Neural progenitor cell (in vitro differentiated cells): ENCODE results near the gene PRSS27. TPM values are rescaled to one million over a fixed set of nuclear protein-coding genes. Genes with fewer than 3 reads are reported as not detected.

Source experiments
- DNase-seq: peaks from one replicate; pipeline ENCODE4 v3.0.0-alpha.2; 2016; ENCODE audit warnings: low spot score
- H2AFZ ChIP-seq: fragments of 200-600 bp; sonication (generic); replicated peaks from 2 replicates; pipeline ENCODE4 v1.6.1; 2016; ENCODE audit warnings: antibody characterized with exemption
- H3F3A ChIP-seq: fragments of 200-600 bp; sonication (generic); 2 replicates; pipeline ENCODE4 v1.6.1; 2016; ENCODE audit warnings: antibody characterized with exemption, low read depth
- H3K27ac ChIP-seq: fragments of 200-600 bp; sonication (generic); 2 replicates; pipeline ENCODE4 v1.5.1; 2016; ENCODE audit warnings: mild to moderate bottlenecking
- H3K27me3 ChIP-seq: fragments of 200-600 bp; sonication (generic); 2 replicates; pipeline ENCODE4 v1.6.1; 2016; ENCODE audit warnings: mild to moderate bottlenecking, moderate library complexity
- H3K36me3 ChIP-seq: fragments of 200-600 bp; sonication (generic); 2 replicates; pipeline ENCODE4 v1.5.1; 2016
- H3K4me1 ChIP-seq: fragments of 200-600 bp; sonication (generic); 2 replicates; pipeline ENCODE4 v1.6.1; 2016; ENCODE audit warnings: mixed run types
- H3K4me2 ChIP-seq: fragments of 200-600 bp; sonication (generic); 2 replicates; pipeline ENCODE4 v1.6.1; 2016
- H3K4me3 ChIP-seq: fragments of 200-600 bp; sonication (generic); 2 replicates; pipeline ENCODE4 v1.5.1; 2016
- H3K79me2 ChIP-seq: fragments of 200-600 bp; sonication (generic); 2 replicates; pipeline ENCODE4 v1.6.1; 2016; ENCODE audit warnings: low read depth
- H3K9ac ChIP-seq: fragments of 200-600 bp; sonication (generic); 2 replicates; pipeline ENCODE4 v1.6.1; 2016
- H3K9me3 ChIP-seq: fragments of 200-600 bp; sonication (generic); 2 replicates; pipeline ENCODE4 v1.5.1; 2016; ENCODE audit warnings: low read depth
- H4K20me1 ChIP-seq: fragments of 200-600 bp; sonication (generic); 2 replicates; pipeline ENCODE4 v1.6.1; 2016; ENCODE audit warnings: low read depth
- H3K27ac Mint-ChIP-seq: 3 replicates; pipeline ENCODE4 v1.8.0; 2021; ENCODE audit warnings: mixed read lengths
- H3K27me3 Mint-ChIP-seq: 2 replicates; pipeline ENCODE4 v1.8.0; 2022; ENCODE audit warnings: low read depth, mild to moderate bottlenecking, inconsistent platforms, moderate library complexity, mixed read lengths; ENCODE audit not compliant: insufficient read depth
- H3K36me3 Mint-ChIP-seq: 3 replicates; pipeline ENCODE4 v1.8.0; 2021; ENCODE audit warnings: mixed read lengths
- H3K4me1 Mint-ChIP-seq: 3 replicates; pipeline ENCODE4 v1.8.0; 2021; ENCODE audit warnings: mixed read lengths
- H3K4me3 Mint-ChIP-seq: 3 replicates; pipeline ENCODE4 v1.8.0; 2021; ENCODE audit warnings: mild to moderate bottlenecking, moderate library complexity, mixed read lengths
- H3K9me3 Mint-ChIP-seq: 3 replicates; pipeline ENCODE4 v1.8.0; 2020; ENCODE audit warnings: mixed read lengths
- EZH2 ChIP-seq: fragments of 200-600 bp; sonication (generic); IDR thresholded peaks from 2 replicates; pipeline ENCODE4 v1.6.1; 2017; ENCODE audit warnings: antibody characterized with exemption, mild to moderate bottlenecking, moderate library complexity
- EZH2phosphoT487 ChIP-seq: fragments of 200-600 bp; sonication (generic); IDR thresholded peaks from 2 replicates; pipeline ENCODE4 v1.6.1; 2017; ENCODE audit warnings: antibody characterized with exemption
- total RNA-seq: library from RNA; depleted of rRNA; stranded (reverse); fragments of >200 nt; gene quantifications from 2 replicates; pipeline ENCODE4 v1.2.3, GENCODE V29; 2015; ENCODE audit warnings: low replicate concordance
- TF ChIP-seq, protein P1 (sequence below): fragments of 200-600 bp; sonication (generic); IDR thresholded peaks from 2 replicates; pipeline ENCODE4 v1.5.1; 2017; ENCODE audit warnings: antibody characterized with exemption, mild to moderate bottlenecking

Gene PRSS27
- total RNA-seq, 1 donor from 2014 or later: 1.8 TPM

DNA sequence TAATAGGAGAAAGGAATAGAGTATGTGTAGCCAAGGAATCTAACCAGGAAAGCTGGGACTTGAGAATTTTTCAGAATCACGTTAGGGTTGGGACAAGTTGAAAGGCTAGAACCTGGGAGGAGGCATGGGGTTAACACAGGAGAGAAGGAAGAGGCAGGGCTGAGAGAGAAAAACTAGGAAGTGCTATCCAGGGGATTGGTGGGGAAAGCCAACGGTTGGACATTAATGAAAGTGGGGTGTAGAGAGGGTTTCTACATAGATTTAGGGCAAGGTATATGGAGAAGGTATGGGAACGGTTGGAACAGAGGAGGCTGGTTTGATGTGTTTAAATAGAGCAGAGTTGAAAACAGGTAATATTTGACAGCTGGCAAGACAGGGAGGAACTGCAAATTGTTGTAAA, 35.1 kb upstream of the PRSS27 start:
- peaks cover 23% of the 10 kb centered on the region for H3K36me3 ChIP-seq
- H4K20me1 ChIP-seq: peaks cover 53% of the 10 kb centered on the region
- peak overlapping the region; percentile 90 for H3K9ac ChIP-seq
- Mint-ChIP-seq H3K4me3 (peak overlapping the region; percentile 94), H3K27ac (no peak overlapping the region), H3K27me3 (peaks cover 14% of the 10 kb centered on the region), H3K36me3 (peaks cover 51% of the 10 kb centered on the region), H3K9me3 (peaks cover 4% of the 10 kb centered on the region), H3K4me1 (peaks cover 38% of the 10 kb centered on the region)
- peak overlapping the region; percentile 83 for H3K4me2 ChIP-seq
- no peaks in the 10 kb centered on the region for H3K9me3 ChIP-seq
- peak overlapping the region; percentile 71 for H3K4me3 ChIP-seq
- peaks cover 23% of the 10 kb centered on the region for H3K4me1 ChIP-seq
- peaks cover 89% of the 10 kb centered on the region for H3K79me2 ChIP-seq
- H3K27ac ChIP-seq: peak overlapping the region; percentile 39
- TF ChIP-seq, protein P1, sequence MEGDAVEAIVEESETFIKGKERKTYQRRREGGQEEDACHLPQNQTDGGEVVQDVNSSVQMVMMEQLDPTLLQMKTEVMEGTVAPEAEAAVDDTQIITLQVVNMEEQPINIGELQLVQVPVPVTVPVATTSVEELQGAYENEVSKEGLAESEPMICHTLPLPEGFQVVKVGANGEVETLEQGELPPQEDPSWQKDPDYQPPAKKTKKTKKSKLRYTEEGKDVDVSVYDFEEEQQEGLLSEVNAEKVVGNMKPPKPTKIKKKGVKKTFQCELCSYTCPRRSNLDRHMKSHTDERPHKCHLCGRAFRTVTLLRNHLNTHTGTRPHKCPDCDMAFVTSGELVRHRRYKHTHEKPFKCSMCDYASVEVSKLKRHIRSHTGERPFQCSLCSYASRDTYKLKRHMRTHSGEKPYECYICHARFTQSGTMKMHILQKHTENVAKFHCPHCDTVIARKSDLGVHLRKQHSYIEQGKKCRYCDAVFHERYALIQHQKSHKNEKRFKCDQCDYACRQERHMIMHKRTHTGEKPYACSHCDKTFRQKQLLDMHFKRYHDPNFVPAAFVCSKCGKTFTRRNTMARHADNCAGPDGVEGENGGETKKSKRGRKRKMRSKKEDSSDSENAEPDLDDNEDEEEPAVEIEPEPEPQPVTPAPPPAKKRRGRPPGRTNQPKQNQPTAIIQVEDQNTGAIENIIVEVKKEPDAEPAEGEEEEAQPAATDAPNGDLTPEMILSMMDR: no peak
- TF ChIP-seq EZH2 (no peak), EZH2phosphoT487 (no peak)
- peaks cover 34% of the 10 kb centered on the region for H3F3A ChIP-seq
- DNase-seq: no peak
- H2AFZ ChIP-seq: no peak overlapping the region
- H3K27me3 ChIP-seq: no peaks in the 10 kb centered on the region

DNA sequence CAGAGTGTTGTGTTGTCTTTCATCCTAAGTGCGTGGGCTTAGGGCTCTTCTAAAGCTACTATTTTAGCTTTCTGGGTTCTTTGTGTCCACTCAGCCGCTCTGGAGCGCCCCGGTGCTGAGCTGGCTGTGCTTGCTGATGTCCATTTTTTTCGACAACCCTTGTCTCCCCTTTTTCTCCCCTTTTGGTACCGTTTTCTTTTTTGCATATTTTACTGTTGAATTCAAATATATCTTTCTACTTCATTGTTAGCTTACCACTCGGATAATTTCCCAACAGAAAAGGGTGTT, 33.7 kb upstream of the PRSS27 start:
- peaks cover 53% of the 10 kb centered on the region for H4K20me1 ChIP-seq
- H3K36me3 Mint-ChIP-seq: peaks cover 42% of the 10 kb centered on the region
- peaks cover 80% of the 10 kb centered on the region for H3K79me2 ChIP-seq
- peak overlapping the region; percentile 71 for H3K4me3 ChIP-seq
- H3K27ac ChIP-seq: peak overlapping the region; percentile 97
- H3K9me3 ChIP-seq: no peaks in the 10 kb centered on the region
- H3K27me3 ChIP-seq: no peaks in the 10 kb centered on the region
- peaks cover 14% of the 10 kb centered on the region for H3K27me3 Mint-ChIP-seq
- peak overlapping the region; percentile 83 for H3K4me2 ChIP-seq
- H3K9ac ChIP-seq: peak overlapping the region; percentile 90
- DNase-seq: peak; percentile 35
- H3K4me1 ChIP-seq: peaks cover 23% of the 10 kb centered on the region
- H3K36me3 ChIP-seq: peaks cover 11% of the 10 kb centered on the region
- no peak for TF ChIP-seq EZH2
- TF ChIP-seq, protein P1: no peak
- H2AFZ ChIP-seq: no peak overlapping the region
- H3K27ac Mint-ChIP-seq: peak overlapping the region; percentile 81
- peak overlapping the region; percentile 94 for H3K4me3 Mint-ChIP-seq
- peaks cover 39% of the 10 kb centered on the region for H3K4me1 Mint-ChIP-seq
- H3F3A ChIP-seq: peaks cover 33% of the 10 kb centered on the region
- no peaks in the 10 kb centered on the region for H3K9me3 Mint-ChIP-seq

DNA sequence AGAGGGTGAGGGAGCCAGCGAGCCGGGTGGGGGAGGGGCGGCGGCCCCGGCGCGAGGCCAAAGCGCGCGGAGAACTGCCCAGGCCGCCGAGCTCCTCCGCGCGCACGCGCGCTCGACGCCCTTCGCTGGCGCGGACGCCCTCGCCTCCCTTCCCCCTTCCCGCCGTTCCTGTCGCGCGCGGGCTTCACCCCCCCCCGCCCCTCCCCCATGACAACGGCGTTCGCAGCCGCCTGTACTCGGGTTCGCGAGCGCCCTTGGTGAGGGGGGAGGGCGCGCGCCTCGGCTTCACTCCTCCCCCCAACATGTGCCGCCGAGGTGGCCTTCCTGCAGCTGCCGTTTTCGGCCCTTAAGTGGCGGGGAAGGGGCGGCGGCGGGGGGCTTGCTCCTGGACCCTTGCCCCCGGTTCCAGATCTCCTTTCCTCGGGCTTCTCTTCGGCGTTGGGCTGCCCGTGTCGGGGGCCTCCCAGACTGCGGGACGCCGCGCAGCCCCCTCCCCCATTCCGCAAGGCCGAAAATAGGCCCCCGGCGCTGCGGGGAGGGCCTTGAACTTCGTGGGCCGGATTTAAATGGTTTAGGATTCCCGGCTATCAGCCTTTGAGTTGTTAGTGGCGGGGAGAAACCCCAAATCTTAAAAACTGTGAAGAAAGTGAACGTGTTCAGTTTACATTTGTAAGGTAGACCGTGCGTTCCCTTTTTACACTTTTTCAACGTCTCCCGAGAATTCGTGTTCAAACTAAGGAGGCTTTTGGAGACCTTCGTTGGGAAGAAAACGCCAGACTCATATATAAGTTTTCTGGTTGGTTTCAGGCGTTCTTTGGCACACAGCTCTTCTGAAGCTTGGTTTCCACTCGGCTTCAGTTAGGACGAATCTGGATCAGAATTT, 33.1 kb upstream of the PRSS27 start:
- Histone ChIP-seq H3K4me2 (peak overlapping the region; percentile 83), H3K27ac (peak overlapping the region; percentile 97), H3K9me3 (no peaks in the 10 kb centered on the region), H3K4me3 (peak overlapping the region; percentile 71), H3K79me2 (peaks cover 74% of the 10 kb centered on the region), H3K4me1 (peaks cover 23% of the 10 kb centered on the region), H3F3A (peaks cover 33% of the 10 kb centered on the region), H3K27me3 (no peaks in the 10 kb centered on the region), H3K36me3 (peaks cover 6% of the 10 kb centered on the region), H2AFZ (peak overlapping the region; percentile 92), H3K9ac (peak overlapping the region; percentile 90), H4K20me1 (peaks cover 53% of the 10 kb centered on the region)
- DNase-seq: peak; percentile 95
- peaks cover 14% of the 10 kb centered on the region for H3K27me3 Mint-ChIP-seq
- no peak for TF ChIP-seq EZH2
- TF ChIP-seq EZH2phosphoT487: no peak
- TF ChIP-seq, protein P1: no peak
- no peaks in the 10 kb centered on the region for H3K9me3 Mint-ChIP-seq
- peak overlapping the region; percentile 94 for H3K4me3 Mint-ChIP-seq
- peak overlapping the region; percentile 81 for H3K27ac Mint-ChIP-seq
- peaks cover 38% of the 10 kb centered on the region for H3K36me3 Mint-ChIP-seq
- H3K4me1 Mint-ChIP-seq: peaks cover 39% of the 10 kb centered on the region
